NCI-H2171 treated with DMSO at 0.1 percent for 48 hours (cell line): Measurements from ENCODE around the gene OR2G6.
"Not testable (repeated sequence)": the region's sequence is repeated elsewhere in the genome, so short reads cannot be mapped to it uniquely, and the experiment has no call there.

ENCODE experiments used
- DNase-seq: peaks from one replicate; lab custom pipeline; 2025; lab: John Stamatoyannopoulos, UW

OR2G6 gene

DNA sequence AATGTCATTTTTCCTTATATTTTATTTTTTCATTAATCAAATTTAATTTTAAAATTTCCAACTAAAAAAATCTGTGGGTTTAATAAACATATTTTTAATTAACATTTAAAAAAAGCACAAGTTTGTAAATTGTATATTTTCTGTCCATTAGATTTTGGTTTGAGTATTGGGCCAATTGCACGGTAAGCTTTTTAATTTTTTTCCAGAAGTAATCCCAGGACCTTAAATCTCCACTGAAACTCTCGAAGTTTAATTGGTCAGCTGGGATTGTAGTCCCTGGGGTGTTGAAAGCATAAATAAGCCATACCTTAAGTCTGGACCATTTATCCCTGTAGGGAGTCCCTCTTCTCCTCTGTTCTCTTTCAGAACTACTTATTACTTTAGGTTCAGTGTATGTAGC is at the start of gene OR2G6:
TSS of gene OR2G6 (plus strand) at position 301 of the 400 bp plus-strand sequence. CDS start 13,574 bp downstream, outside the sequence.
- not testable (repeated sequence) for DNase-seq

DNA sequence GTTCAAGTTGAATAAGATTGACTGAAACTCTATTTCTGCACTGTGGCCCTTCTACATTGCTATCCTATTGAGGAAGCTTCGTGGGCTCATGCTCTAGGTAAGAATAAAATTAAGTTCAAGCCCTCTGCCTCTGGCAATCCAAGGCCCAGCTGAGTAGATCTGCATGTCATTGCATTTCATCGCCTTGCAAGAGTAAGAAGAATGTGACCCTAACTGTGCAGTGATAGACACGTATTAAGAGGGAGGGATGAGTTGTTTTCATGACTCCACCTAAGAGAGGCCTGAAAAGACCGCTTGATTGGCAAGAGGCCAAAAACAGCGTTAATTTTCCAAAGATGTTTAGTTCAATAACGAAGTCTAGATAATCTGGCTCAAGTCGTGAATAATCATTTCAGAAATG is 48.8 kb upstream of the OR2G6 start:
- not testable (repeated sequence) for DNase-seq

DNA sequence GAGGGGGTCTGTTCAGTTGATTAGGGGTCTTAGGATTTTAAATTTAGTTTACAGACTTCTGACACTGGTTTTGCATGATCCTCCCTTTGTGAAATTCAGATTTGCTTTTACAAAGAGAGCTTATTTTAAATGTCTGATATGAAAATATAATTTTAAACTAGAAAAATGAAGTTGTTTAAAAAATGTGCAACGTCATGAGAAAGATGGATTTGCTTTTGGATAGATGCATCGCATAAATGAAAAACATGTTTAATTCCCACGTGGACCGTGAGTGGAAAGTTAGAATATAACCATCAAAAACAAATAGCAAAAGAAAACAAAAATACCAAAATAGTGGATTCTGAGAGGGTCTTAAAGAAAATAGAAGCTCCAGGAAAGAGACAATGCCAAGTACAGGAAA is 36.7 kb upstream of the OR2G6 start:
- DNase-seq, result no peak

DNA sequence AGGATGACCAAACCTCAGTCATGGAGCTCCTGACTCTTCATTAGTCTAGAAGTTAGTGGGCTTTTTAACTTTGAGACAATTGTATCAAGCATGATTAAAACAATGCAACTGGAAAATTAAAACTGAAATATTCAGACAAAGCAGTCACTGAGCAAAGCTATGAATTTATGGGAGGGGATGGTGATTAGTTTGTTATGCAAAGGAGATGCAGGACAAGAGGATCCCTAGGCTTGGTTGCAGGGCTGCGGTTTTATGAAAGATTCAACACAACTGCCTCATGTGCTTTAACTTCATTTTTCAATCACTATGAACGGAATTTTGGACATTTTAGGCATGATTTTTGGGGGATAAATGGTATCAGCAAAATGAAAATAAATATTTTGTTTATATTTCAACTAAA is 35.8 kb upstream of the OR2G6 start:
- DNase-seq, result not testable (repeated sequence)

DNA sequence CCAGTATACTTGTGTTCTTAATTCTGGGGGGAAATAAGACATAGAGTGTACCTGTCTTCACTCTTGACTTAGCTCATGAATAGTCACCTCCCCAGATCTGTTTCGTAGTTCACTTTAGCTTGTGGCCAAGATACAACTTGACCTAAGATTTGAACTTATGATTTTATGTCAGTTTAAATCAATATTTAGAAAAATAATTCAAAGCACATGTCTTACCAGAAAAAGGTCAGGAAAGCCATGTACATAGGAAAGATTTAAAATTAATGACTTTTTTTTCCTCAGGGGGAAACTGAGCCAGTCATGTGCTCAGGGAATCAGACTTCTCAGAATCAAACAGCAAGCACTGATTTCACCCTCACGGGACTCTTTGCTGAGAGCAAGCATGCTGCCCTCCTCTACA is 34.8 kb upstream of the OR2G6 start, which contains the start of gene OR2T3:
TSS of gene OR2T3 (plus strand) at position 301 of the 400 bp plus-strand sequence. CDS start at position 301, 0 bp downstream.
- not testable (repeated sequence) for DNase-seq

DNA sequence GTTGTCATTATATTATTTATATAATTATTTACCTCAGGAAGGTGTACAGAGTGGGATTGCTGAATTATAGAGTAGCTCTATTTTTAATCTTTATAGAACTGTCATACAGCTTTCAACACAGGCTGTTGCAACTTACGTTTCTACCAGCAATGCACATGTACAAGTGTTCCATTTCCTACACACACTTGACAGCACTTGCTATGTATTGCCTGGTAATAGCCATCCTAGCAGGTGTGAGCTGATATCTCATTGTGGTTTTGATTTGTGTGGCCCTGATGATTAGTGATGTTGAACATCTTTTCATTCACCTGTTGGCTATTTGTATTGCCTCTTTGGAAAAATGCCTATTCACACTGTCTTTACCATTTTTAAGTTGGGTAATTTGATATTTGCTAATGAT is 32.2 kb upstream of the OR2G6 start:
- DNase-seq, result not testable (repeated sequence)

DNA sequence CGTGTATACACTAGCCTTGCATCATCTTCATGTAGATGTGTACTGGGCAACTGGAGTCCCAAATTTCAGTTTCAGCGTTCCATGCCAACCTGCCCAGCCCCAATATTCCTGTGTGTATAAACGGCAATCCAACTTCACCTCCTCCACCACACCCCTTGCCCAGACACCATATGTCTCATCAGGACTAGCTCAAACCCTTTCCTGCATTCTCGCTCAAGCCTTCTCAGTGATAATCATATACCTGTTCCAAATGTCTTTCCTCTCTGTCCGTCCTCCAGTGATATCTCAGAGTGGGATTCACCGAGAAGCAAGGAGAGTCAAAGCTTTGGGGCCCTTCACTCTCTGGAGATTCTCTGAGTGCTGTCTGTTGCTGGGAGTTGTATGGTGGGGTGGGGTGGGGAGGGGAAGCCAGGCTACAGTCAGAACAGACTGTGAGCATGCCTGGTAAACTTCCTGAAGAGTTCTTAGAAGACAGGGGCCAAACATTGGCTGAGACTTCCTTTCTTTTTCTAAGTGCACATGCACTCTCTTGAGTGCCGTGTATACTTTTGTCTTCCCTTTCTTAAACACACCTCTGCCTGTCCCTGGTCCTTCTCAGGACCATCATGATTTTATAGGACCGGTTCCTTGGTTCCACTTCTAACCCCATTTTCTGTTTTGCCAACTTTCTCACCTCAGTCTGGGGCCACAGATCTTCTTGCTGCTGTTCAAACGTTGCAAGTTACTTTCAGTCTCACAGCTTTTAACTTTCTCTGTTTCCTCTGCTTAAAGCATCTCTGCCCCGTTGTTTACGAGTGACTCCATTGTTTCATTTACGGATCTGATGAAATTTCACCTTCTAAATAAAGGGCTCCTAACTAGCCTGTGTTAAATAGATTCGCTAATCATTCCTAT is 25.9 kb upstream of the OR2G6 start:
- DNase-seq, result not testable (repeated sequence)

DNA sequence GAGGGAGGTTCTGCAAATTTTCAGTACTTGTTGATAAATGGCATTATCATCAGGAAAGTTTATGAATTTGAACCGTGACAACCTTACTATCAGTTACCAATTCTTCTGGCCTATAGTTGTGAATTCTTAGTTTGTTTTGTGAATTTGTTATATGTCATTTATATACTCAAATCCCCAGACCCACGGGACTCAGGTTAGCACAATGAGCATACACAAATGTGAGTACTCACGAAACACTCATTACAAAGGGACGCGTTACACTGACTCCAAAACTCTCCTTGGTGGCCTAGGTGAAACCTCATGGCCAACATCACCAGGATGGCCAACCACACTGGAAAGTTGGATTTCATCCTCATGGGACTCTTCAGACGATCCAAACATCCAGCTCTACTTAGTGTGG is 19.6 kb upstream of the OR2G6 start, which contains the start of gene OR2T5:
TSS of gene OR2T5 (plus strand) at position 301 of the 400 bp plus-strand sequence. CDS start at position 301, 0 bp downstream.
- not testable (repeated sequence) for DNase-seq

DNA sequence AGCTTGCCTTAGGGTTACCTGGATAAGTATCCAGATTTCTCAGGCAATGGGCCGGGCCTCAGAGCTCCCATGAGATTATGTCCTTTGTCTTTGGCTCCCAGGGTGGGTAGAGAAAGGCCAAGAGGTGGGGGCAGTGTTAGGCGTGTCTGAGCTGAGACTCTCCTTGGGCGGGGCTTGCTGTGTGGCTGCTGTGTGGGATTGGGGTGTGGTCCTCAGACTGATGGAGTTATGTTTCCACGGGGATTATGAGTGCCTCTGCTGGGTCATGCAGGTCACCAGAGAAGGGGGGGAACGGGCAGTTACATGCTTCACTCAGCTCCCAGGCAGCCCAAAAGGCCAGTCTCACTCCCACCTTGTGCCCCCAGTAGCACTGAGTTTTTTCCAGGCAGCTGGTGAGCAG is 11.2 kb upstream of the OR2G6 start:
- not testable (repeated sequence) for DNase-seq

DNA sequence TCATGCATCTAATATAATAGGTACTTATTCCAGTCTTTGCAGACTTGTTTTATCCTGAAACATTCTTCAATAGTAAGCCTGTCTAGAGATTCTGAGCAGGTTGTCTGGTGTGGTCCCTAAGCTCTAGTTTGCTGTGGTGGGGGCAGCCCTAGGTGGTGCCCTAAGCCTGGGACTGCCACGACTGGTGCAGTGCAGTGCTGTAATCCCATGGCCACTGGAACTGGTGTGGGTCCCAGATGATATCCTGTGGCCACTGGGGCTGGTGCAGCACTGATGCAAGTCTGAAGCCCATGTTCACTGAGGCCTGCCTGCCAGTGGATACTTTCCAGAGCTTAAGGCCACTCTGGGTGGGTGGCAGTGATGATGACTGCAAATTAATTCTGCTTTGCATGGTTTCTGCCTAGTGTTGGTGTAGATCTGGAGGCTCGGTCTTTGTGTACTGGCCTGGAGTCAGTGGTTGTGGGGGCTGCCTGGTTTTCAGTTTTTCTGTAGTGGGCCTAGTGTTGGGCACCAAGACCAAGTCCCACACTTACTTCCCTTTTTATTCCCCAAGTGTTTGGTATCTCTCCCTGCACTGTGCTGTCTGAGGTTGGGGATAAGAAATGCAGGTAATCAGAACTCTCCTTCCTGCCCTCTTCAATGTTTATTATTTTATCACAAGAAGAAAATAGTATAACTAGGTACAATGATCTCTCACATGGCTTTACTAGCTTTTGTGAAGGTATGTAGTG is 7.4 kb upstream of the OR2G6 start:
- not testable (repeated sequence) for DNase-seq

DNA sequence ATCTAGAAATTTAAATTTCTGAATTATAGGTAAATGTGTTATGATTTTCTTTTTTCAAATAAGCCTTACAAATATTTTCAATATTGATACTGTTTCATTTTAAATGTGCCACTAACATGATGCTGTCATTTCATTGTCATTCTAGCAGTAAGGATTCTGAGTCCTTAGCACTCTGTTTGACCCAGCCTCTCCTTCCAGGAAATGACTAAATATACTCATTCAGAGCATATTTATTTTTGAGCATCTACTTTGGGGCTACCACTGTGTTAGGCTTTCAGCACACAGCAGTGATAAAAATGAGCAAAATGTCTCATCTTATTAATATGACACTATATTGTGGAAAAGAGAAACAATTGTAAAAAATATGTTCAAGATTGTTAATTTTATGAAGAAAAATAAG is 2.3 kb downstream of the OR2G6 start:
- DNase-seq, result not testable (repeated sequence)

DNA sequence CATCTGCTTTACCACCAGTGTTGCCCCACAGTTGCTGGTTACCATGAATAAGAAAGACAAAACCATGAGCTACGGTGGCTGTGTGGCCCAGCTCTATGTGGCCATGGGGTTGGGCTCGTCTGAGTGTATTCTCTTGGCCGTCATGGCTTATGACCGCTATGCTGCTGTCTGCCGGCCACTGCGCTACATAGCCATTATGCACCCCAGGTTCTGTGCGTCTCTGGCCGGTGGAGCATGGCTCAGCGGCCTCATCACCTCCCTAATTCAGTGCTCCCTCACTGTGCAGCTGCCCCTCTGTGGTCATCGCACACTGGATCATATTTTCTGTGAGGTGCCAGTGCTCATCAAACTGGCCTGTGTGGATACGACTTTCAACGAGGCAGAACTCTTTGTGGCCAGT is 14.0 kb downstream of the OR2G6 start:
- DNase-seq, result no peak

DNA sequence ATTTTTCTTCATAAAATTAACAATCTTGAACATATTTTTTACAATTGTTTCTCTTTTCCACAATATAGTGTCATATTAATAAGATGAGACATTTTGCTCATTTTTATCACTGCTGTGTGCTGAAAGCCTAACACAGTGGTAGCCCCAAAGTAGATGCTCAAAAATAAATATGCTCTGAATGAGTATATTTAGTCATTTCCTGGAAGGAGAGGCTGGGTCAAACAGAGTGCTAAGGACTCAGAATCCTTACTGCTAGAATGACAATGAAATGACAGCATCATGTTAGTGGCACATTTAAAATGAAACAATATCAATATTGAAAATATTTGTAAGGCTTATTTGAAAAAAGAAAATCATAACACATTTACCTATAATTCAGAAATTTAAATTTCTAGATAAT is 29.6 kb downstream of the OR2G6 start:
- not testable (repeated sequence) for DNase-seq

DNA sequence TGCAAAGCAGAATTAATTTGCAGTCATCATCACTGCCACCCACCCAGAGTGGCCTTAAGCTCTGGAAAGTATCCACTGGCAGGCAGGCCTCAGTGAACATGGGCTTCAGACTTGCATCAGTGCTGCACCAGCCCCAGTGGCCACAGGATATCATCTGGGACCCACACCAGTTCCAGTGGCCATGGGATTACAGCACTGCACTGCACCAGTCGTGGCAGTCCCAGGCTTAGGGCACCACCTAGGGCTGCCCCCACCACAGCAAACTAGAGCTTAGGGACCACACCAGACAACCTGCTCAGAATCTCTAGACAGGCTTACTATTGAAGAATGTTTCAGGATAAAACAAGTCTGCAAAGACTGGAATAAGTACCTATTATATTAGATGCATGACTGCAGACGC is 39.5 kb downstream of the OR2G6 start:
- DNase-seq, result not testable (repeated sequence)

DNA sequence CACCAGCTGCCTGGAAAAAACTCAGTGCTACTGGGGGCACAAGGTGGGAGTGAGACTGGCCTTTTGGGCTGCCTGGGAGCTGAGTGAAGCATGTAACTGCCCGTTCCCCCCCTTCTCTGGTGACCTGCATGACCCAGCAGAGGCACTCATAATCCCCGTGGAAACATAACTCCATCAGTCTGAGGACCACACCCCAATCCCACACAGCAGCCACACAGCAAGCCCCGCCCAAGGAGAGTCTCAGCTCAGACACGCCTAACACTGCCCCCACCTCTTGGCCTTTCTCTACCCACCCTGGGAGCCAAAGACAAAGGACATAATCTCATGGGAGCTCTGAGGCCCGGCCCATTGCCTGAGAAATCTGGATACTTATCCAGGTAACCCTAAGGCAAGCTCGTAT is 43.2 kb downstream of the OR2G6 start:
- not testable (repeated sequence) for DNase-seq

DNA sequence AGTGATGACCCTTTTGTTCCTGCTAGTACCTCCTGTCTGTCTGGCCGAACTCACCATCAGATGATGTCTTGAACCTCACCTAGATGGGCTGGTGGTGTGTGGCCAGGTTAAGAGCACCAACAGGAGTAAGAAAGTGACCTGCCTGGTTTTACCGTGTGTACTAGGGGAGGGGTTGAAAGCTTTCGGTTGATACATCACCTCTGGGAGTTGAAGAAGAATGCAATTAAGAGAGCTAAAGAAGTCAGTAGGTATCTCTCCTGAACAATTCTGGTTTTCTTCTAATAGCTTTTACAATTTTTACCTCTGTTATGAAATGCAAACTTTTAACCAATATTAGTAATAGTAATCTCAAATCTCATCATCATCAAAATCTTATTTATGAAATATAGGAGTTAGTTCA is 54.8 kb downstream of the OR2G6 start, which contains the start of gene OR2T29:
TSS of gene OR2T29 (minus strand) at position 101 of the 400 bp plus-strand sequence. CDS start 3,281 bp downstream, outside the sequence.
- not testable (repeated sequence) for DNase-seq

DNA sequence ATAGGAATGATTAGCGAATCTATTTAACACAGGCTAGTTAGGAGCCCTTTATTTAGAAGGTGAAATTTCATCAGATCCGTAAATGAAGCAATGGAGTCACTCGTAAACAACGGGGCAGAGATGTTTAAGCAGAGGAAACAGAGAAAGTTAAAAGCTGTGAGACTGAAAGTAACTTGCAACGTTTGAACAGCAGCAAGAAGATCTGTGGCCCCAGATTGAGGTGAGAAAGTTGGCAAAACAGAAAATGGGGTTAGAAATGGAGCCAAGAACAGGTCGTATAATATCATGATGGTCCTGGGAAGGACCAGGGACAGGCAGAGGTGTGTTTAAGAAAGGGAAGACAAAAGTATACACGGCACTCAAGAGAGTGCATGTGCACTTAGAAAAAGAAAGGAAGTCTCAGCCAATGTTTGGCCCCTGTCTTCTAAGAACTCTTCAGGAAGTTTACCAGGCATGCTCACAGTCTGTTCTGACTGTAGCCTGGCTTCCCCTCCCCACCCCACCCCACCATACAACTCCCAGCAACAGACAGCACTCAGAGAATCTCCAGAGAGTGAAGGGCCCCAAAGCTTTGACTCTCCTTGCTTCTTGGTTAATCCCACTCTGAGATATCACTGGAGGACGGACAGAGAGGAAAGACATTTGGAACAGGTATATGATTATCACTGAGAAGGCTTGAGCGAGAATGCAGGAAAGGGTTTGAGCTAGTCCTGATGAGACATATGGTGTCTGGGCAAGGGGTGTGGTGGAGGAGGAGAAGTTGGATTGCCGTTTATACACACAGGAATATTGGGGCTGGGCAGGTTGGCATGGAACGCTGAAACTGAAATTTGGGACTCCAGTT is 57.9 kb downstream of the OR2G6 start:
- not testable (repeated sequence) for DNase-seq

DNA sequence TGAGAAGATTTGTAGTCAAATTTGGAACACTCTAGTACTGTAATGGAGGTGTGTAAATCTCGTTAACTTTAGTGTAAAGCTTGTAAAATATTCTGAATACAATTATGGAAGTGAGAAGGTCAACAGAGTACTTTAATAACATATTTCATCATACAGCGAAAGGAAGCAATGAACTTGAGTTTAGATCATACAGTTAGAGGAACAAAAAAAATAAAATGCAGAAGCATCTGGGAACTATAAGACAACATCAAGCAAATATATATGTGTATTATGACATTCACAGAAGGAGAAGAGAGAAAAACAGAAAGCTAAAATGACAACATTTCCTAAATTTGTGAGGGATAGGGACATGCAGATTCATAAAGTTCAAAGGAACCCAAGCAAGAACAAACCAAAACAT is 61.2 kb downstream of the OR2G6 start:
- DNase-seq, result not testable (repeated sequence)

DNA sequence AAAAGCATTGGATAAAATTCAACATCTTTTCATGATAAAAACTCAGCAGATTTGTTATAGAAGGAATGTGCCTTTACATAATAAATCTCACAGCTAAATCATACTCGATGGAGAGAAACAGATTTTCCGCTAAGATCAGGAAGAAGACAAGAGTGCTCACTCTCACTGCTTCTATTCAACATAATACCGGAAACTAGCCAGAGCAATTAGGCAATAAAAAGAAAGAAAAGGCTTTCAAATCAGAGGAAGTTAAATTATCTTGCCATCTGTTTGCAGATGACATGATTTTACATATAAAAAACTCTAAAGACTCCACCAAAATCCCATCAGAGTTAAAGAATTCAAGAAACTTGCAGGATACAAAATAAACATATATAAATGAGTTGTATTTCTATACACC is 62.9 kb downstream of the OR2G6 start:
- not testable (repeated sequence) for DNase-seq

DNA sequence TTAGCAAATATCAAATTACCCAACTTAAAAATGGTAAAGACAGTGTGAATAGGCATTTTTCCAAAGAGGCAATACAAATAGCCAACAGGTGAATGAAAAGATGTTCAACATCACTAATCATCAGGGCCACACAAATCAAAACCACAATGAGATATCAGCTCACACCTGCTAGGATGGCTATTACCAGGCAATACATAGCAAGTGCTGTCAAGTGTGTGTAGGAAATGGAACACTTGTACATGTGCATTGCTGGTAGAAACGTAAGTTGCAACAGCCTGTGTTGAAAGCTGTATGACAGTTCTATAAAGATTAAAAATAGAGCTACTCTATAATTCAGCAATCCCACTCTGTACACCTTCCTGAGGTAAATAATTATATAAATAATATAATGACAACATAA is 64.2 kb downstream of the OR2G6 start:
- not testable (repeated sequence) for DNase-seq

DNA sequence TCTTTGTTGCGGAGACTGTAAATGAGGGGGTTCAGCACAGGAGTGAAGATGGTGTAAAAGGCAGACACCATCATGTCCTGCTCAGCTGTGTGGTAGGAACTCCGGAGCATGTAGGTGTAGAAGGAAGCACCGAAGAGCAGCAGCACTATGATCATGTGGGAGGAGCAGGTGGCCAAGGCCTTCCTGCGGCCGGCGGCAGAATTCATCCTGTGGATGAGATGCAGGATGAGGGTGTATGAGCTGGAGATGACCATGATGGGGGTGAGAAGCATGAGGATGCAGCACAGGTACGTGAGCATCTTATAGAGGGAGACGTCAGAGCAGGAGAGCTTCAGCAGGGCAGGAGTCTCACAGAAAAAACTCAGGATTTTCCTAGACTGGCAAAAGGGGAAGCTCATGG is 66.0 kb downstream of the OR2G6 start:
- DNase-seq, result not testable (repeated sequence)

DNA sequence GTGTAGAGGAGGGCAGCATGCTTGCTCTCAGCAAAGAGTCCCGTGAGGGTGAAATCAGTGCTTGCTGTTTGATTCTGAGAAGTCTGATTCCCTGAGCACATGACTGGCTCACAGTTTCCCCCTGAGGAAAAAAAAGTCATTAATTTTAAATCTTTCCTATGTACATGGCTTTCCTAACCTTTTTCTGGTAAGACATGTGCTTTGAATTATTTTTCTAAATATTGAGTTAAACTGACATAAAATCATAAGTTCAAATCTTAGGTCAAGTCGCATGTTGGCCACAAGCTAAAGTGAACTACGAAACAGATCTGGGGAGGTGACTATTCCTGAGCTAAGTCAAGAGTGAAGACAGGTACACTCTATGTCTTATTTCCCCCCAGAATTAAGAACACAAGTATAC is 66.8 kb downstream of the OR2G6 start, which contains the start of gene OR2T34:
TSS of gene OR2T34 (minus strand) at position 101 of the 400 bp plus-strand sequence. CDS start at position 101, 0 bp downstream.
- not testable (repeated sequence) for DNase-seq
